CD8-positive, alpha-beta memory T cell (primary cell): ENCODE measurements around the gene TPRG1. TPM values are rescaled to one million over a fixed set of nuclear protein-coding genes. Genes with fewer than 3 reads are reported as not detected.

Experiments
- CTCF ChIA-PET: fragments of 350-600 bp; sonication (Branson Sonifier 250); formaldehyde crosslinking; loops from one replicate; lab custom pipeline; 2021; ENCODE audit warnings: antibody characterized with exemption; lab: Charles Lee
- POLR2A ChIA-PET: fragments of 350-600 bp; sonication (Branson Sonifier 250); formaldehyde crosslinking; loops from one replicate; lab custom pipeline; 2021; ENCODE audit warnings: antibody characterized with exemption; lab: Charles Lee
- DNase-seq, 5 donors: peaks; one replicate each; pipeline versions ENCODE4 v3.0.0 to v3.0.0-alpha.2; 2020 to 2022; ENCODE audit warnings: mixed read lengths in 1 of 5
- H3K27ac ChIP-seq: one replicate; pipeline ENCODE4 v1.7.0; 2013; ENCODE audit warnings: low read depth, mild to moderate bottlenecking, low read length, moderate library complexity
- H3K27me3 ChIP-seq: 2 replicates; pipeline ENCODE4 v1.7.0; 2013; ENCODE audit warnings: low read length, mild to moderate bottlenecking; ENCODE audit not compliant: insufficient read depth, poor library complexity, severe bottlenecking
- H3K36me3 ChIP-seq: 2 replicates; pipeline ENCODE4 v1.7.0; 2013; ENCODE audit warnings: mild to moderate bottlenecking, low read length, moderate library complexity; ENCODE audit not compliant: insufficient read depth
- H3K4me1 ChIP-seq: 2 replicates; pipeline ENCODE4 v1.7.0; 2013; ENCODE audit warnings: mild to moderate bottlenecking, low read length, moderate library complexity; ENCODE audit not compliant: insufficient read depth
- H3K4me3 ChIP-seq: 2 replicates; pipeline ENCODE4 v1.7.0; 2013; ENCODE audit warnings: mild to moderate bottlenecking, low read length
- H3K9me3 ChIP-seq: 2 replicates; pipeline ENCODE4 v1.7.0; 2013; ENCODE audit warnings: mild to moderate bottlenecking, low read length
- H3K27ac Mint-ChIP-seq, 8 donors: one replicate each; pipeline ENCODE4 v1.8.0; 2020 to 2021; ENCODE audit warnings: mixed read lengths in 8 of 8, mild to moderate bottlenecking in 6 of 8, inconsistent platforms in 3 of 8, moderate library complexity in 3 of 8
- H3K27me3 Mint-ChIP-seq, 2 donors: one replicate each; pipeline ENCODE4 v1.8.0; 2020 to 2021; ENCODE audit warnings: mixed read lengths in 2 of 2, mild to moderate bottlenecking in 1 of 2, moderate library complexity in 1 of 2
- H3K36me3 Mint-ChIP-seq, 3 donors: one replicate each; pipeline ENCODE4 v1.8.0; 2020 to 2021; ENCODE audit warnings: mixed read lengths in 3 of 3, inconsistent platforms in 1 of 3, mild to moderate bottlenecking in 1 of 3
- H3K4me1 Mint-ChIP-seq, 3 donors: one replicate each; pipeline ENCODE4 v1.8.0; 2020 to 2021; ENCODE audit warnings: mixed read lengths in 3 of 3, inconsistent platforms in 1 of 3, mild to moderate bottlenecking in 1 of 3
- H3K4me3 Mint-ChIP-seq, 7 donors: one replicate each; pipeline ENCODE4 v1.8.0; 2020 to 2021; ENCODE audit warnings: mixed read lengths in 7 of 7, mild to moderate bottlenecking in 6 of 7, moderate library complexity in 4 of 7, inconsistent platforms in 2 of 7
- H3K9me3 Mint-ChIP-seq, 5 donors: one replicate each; pipeline ENCODE4 v1.8.0; 2020 to 2022; ENCODE audit warnings: mixed read lengths in 5 of 5, mild to moderate bottlenecking in 3 of 5, moderate library complexity in 2 of 5, inconsistent platforms in 1 of 5
- polyA plus RNA-seq: library from polyadenylated mRNA; unstranded; fragments of 300-500 nt; fragmentation: Illumina TruSeq; gene quantifications from one replicate; pipeline ENCODE4 v1.2.3, GENCODE V29; 2021
- total RNA-seq, 2 experiments: library from RNA; stranded (reverse); gene quantifications; one replicate each; pipeline ENCODE4 v1.2.3, GENCODE V29; 2021

Gene TPRG1
- total and polyA plus RNA-seq, 3 experiments from 2014 or later: 28.6 to 30.5 (median 29.6) TPM

DNA sequence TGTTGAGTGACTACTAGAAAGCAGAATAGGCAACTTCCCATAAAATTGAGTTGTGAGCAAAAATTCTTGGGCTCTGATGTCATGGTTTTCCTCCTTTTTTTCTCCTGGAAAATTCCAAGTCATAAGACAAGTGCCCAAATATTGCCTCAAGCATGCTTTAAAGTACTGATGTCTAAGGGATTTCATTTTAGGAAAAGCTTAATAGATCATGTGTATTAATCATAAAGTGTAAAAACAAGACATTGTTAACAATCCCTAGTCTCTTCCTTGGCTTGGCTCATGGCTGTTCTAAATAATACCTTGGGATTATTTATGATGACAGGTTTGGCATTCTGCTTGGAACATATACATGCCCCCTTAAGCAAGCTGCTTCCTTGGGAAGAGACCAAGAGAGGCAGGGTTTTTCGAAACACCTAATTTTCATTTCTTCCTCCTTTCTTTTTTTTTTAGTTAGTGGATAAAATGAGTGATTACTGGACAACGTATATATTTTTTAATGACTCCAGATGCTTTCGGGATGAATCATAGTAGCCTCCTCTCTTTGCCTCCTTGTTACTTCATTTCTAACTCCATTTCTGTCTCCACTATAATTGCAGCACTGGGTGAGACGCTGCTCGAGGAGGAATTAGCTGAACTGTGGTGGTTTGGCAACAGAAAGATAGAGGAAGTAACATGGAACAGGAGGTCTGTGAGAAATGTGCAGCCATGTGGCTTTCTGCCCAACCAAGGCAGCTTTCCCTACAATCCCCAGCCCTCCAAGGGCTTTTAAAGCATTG is 104.9 kb downstream of the TPRG1 start:
- Mint-ChIP-seq H3K27me3 (no peaks in the 10 kb centered on the region), H3K4me1 (peaks cover 7 to 19% (median 12%) of the 10 kb centered on the region in 3 donors), H3K36me3 (peaks cover 0 to 4% (median 2%) of the 10 kb centered on the region in 3 donors), H3K27ac (no peak overlapping the region), H3K4me3 (no peak overlapping the region), H3K9me3 (no peaks in the 10 kb centered on the region)
- no peak for DNase-seq
- H3K27ac ChIP-seq: no peak overlapping the region
- H3K4me3 ChIP-seq: no peak overlapping the region
- ChIA-PET POLR2A (no interaction called here), CTCF (no interaction called here)
- peaks cover 6% of the 10 kb centered on the region for H3K4me1 ChIP-seq
- H3K36me3 ChIP-seq: no peaks in the 10 kb centered on the region
- H3K9me3 ChIP-seq: no peaks in the 10 kb centered on the region
- H3K27me3 ChIP-seq: no peaks in the 10 kb centered on the region

DNA sequence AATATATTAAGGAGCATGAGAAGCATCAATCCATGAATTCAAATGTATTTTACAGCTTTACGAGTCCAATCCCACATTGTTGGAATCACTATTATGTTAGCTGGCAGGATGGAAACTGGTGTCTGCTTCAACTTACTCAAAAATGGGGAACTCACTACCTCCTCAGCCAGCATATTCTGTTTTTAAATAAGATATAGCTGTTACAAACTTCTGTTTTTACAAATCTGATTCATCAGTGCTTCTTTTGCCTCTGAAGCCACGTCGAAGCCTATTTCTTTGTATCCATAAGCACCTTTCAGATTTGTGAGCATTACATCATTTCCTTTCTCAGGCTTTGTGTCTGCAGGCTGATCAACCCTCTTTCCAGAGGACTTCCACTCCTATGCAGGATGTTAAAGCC is 105.9 kb downstream of the TPRG1 start:
- Mint-ChIP-seq H3K4me3 (no peak overlapping the region), H3K9me3 (no peaks in the 10 kb centered on the region), H3K36me3 (peaks cover 0 to 4% (median 4%) of the 10 kb centered on the region in 3 donors), H3K27me3 (no peaks in the 10 kb centered on the region), H3K4me1 (peaks cover 5 to 16% (median 8%) of the 10 kb centered on the region in 3 donors), H3K27ac (no peak overlapping the region)
- ChIA-PET CTCF (no interaction called here), POLR2A (no interaction called here)
- Histone ChIP-seq H3K4me1 (peaks cover 6% of the 10 kb centered on the region), H3K36me3 (no peaks in the 10 kb centered on the region), H3K27ac (no peak overlapping the region), H3K9me3 (no peaks in the 10 kb centered on the region), H3K4me3 (no peak overlapping the region), H3K27me3 (no peaks in the 10 kb centered on the region)
- no peak for DNase-seq

DNA sequence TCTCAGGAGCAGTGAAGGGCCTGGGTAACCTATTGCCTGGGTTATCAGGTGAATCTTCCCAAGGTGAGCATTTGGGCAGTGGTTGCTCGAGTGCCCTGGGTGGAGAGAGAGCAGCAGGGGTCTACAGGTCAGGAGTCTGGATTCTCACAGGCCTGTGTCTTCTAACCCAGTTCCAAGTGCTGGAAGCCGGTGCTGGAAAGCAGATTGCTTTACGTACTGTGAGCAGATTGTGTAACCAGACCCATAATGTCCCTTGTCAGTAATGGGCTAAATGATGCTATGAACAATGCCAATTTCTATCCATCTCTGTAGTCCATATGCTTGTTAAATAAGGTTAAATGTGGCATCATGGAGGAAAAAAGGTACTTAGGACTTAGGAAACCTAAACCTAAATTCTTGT is 106.5 kb downstream of the TPRG1 start:
- no peak overlapping the region for H3K27ac Mint-ChIP-seq
- POLR2A ChIA-PET: no interaction called here

DNA sequence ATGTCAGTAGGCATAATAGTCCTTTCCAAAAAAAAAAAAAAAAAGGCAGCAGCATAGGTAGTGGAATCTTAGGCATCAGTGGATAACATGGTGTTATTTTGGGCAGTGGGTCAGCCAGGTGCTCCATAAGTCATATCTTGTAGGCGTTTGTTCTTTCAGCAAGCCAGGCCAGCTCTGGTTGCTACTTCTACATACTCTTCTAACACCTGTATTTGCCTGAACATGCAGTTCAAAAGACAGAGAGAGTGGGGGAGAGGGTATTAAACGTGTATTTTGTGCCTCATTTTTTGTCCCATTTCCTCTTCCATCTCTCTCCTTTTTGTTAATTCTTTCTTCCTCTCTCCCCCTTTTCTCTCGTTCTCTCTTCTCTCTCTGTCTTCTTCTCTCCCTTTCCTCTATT is 110.4 kb downstream of the TPRG1 start:
- POLR2A ChIA-PET: no interaction called here

More for the DNA sequence above, 106.5 kb downstream of the TPRG1 start:
- Histone ChIP-seq H3K9me3 (no peaks in the 10 kb centered on the region), H3K27me3 (no peaks in the 10 kb centered on the region), H3K36me3 (no peaks in the 10 kb centered on the region), H3K4me1 (peaks cover 6% of the 10 kb centered on the region), H3K27ac (no peak overlapping the region), H3K4me3 (no peak overlapping the region)
- H3K4me3 Mint-ChIP-seq: no peak overlapping the region
- DNase-seq: no peak
- CTCF ChIA-PET: no interaction called here
- peaks cover 3 to 13% (median 5%) of the 10 kb centered on the region in 3 donors for H3K4me1 Mint-ChIP-seq
- no peaks in the 10 kb centered on the region for H3K9me3 Mint-ChIP-seq
- H3K27me3 Mint-ChIP-seq: no peaks in the 10 kb centered on the region
- H3K36me3 Mint-ChIP-seq: peaks cover 0 to 4% (median 4%) of the 10 kb centered on the region in 3 donors

DNA sequence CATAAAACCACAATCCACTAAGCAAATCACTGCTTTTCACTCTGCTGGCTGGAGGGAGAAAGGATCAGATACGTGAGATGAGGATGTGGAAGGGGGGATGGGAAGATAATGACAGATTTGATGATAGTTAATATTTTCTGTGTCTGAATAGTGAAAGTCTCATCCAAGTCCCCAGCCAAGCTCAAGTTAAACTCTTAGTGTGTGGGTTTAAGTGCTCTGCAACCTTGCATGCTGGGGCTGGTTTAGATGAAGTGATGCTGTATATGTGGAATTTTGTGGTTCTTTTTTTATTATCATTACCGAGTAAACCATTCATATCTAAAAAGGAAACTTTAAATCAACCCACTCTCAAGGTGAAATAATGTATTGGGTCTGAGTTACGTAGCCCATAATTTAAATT is 111.0 kb downstream of the TPRG1 start:
- H3K27me3 ChIP-seq: no peaks in the 10 kb centered on the region
- H3K4me3 ChIP-seq: no peak overlapping the region
- Mint-ChIP-seq H3K27ac (peak overlapping the region in 1 of 8 donors; percentile 0), H3K36me3 (peaks cover 0 to 4% (median 2%) of the 10 kb centered on the region in 3 donors), H3K27me3 (no peaks in the 10 kb centered on the region), H3K4me1 (peaks cover 18 to 25% (median 19%) of the 10 kb centered on the region in 3 donors), H3K4me3 (no peak overlapping the region), H3K9me3 (no peaks in the 10 kb centered on the region)
- peaks cover 22% of the 10 kb centered on the region for H3K4me1 ChIP-seq
- ChIA-PET CTCF (interaction anchor here (0.6 kb wide), 1 partner anchor 80 kb away, joined by 3 read pairs; no protein-coding TSS in a partner anchor), POLR2A (no interaction called here)
- no peak for DNase-seq
- no peak overlapping the region for H3K27ac ChIP-seq
- no peaks in the 10 kb centered on the region for H3K36me3 ChIP-seq
- H3K9me3 ChIP-seq: no peaks in the 10 kb centered on the region

More for the DNA sequence above, 110.4 kb downstream of the TPRG1 start:
- Mint-ChIP-seq H3K27me3 (no peaks in the 10 kb centered on the region), H3K4me3 (no peak overlapping the region), H3K36me3 (peaks cover 0 to 4% (median 3%) of the 10 kb centered on the region in 3 donors), H3K4me1 (peaks cover 18 to 25% (median 19%) of the 10 kb centered on the region in 3 donors), H3K9me3 (no peaks in the 10 kb centered on the region), H3K27ac (peak overlapping the region in 1 of 8 donors; percentile 0)
- no peak for DNase-seq
- Histone ChIP-seq H3K36me3 (no peaks in the 10 kb centered on the region), H3K4me3 (no peak overlapping the region), H3K27ac (no peak overlapping the region), H3K9me3 (no peaks in the 10 kb centered on the region), H3K27me3 (no peaks in the 10 kb centered on the region), H3K4me1 (peaks cover 24% of the 10 kb centered on the region)
- CTCF ChIA-PET: interaction anchor here (0.6 kb wide), 1 partner anchor 81 kb away, joined by 3 read pairs; no protein-coding TSS in a partner anchor

DNA sequence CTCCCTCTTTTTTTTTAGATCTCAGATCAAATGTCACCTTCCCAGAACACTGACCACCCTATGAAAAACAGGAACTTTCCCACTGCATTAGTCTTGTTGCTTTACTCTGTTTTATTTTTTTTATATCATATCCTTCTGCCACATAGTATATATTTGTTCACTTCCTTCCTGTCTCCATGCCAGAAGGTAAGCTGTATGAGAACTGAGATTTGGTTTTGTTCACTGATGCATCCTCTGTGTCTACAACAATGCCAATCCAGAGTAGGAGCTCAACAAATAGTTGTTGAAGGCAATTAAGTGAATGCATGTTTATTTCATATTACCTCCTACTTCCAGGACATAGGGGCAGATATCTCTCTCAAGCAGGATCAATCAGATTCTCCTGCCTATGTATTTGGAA is 114.4 kb downstream of the TPRG1 start:
- Mint-ChIP-seq H3K4me1 (peaks cover 26 to 40% (median 36%) of the 10 kb centered on the region in 3 donors), H3K27ac (peak overlapping the region in 3 of 8 donors; percentile 20 to 64 (median 54)), H3K4me3 (no peak overlapping the region), H3K9me3 (no peaks in the 10 kb centered on the region), H3K27me3 (no peaks in the 10 kb centered on the region), H3K36me3 (peaks cover 0 to 7% (median 2%) of the 10 kb centered on the region in 3 donors)
- ChIA-PET POLR2A (no interaction called here), CTCF (no interaction called here)
- Histone ChIP-seq H3K4me1 (peaks cover 18% of the 10 kb centered on the region), H3K9me3 (no peaks in the 10 kb centered on the region), H3K27me3 (no peaks in the 10 kb centered on the region), H3K4me3 (no peak overlapping the region), H3K36me3 (no peaks in the 10 kb centered on the region), H3K27ac (no peak overlapping the region)
- DNase-seq: no peak

DNA sequence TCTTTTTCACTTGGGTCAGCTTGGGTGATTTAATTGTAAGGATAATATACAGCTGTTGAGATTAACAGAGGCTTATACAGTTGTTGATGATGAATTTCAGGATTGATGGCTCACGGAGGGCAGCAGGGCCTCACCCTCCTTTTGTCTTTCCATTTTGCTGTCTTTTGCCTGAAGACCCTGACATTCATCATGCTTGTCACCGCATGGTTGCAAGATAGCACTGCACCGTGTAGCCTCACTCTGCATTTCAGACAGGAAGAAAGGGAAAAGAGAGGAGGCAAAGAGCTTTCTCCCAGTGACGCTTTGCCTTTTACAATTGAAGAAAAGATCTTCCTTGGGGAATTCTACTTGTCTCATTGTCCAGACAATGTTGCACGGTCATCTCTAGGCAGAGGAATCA is 115.1 kb downstream of the TPRG1 start:
- no peak for DNase-seq
- Mint-ChIP-seq H3K27me3 (no peaks in the 10 kb centered on the region), H3K27ac (no peak overlapping the region), H3K4me3 (no peak overlapping the region), H3K36me3 (peaks cover 0 to 7% (median 2%) of the 10 kb centered on the region in 3 donors), H3K9me3 (no peaks in the 10 kb centered on the region), H3K4me1 (peaks cover 26 to 40% (median 36%) of the 10 kb centered on the region in 3 donors)
- no peaks in the 10 kb centered on the region for H3K36me3 ChIP-seq
- no peak overlapping the region for H3K4me3 ChIP-seq
- H3K4me1 ChIP-seq: peaks cover 18% of the 10 kb centered on the region
- no peaks in the 10 kb centered on the region for H3K9me3 ChIP-seq
- H3K27me3 ChIP-seq: no peaks in the 10 kb centered on the region
- ChIA-PET CTCF (no interaction called here), POLR2A (no interaction called here)
- no peak overlapping the region for H3K27ac ChIP-seq
